ENCODE data around the gene PTGDS. TPM values are rescaled to one million over a fixed set of nuclear protein-coding genes. Genes with fewer than 3 reads are reported as not detected.

Gene PTGDS
- total RNA-seq, 1 experiment from 2014 or later: not detected

DNA sequence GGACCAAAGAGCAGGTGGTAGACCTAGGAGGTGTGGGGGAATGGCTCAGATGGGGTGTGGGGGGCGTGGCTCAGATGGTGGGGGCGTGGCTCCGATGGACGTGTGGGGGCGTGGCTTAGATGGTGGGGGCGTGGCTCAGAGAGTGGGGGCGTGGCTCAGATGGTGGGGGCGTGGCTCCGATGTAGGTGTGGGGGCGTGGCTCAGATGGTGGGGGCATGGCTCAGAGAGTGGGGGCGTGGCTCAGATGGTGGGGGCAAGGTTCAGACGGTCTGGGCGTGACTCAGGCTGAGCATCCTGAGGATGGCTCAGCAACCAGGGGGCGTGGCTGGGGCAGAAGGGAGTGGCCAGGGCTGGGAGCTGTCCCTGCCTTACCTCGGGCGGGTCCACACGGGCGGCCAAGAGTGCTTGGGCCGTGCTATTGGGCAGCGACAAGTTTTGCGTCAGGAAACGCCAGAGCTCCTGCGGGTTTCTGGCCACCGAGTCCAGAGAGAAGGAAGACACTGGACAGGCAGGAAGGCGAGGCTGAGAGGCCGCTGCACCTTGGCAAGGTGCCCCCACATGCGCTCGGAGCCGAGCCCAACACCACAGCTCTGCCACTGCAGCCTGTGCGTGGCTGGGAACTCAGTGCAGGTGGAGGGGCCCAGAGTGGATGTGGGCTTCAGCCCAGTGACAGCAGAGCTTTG lies 44.8 kb downstream of the PTGDS start:
- peak; percentile 95 for DNase-seq (ENCODE audit: low read depth)

DNA sequence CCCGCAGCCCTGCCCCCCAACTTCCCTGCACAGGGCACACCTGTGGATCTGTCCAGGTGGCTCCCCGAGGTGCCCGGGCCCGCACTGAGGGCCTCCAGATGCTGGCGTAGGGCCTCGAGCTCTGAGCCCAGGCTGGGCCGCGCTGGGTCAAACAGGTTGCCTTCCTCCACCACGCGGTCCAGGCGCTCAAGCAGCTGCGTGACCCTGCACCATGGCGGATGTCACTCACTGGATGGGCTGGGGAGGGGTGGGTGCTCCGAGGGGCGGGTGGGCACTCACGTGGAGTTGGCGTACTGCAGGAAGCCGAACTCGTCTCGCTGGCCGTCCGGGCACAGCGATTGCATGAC lies 45.3 kb downstream of the PTGDS start:
- DNase-seq (ENCODE audit: low read depth): no peak

DNA sequence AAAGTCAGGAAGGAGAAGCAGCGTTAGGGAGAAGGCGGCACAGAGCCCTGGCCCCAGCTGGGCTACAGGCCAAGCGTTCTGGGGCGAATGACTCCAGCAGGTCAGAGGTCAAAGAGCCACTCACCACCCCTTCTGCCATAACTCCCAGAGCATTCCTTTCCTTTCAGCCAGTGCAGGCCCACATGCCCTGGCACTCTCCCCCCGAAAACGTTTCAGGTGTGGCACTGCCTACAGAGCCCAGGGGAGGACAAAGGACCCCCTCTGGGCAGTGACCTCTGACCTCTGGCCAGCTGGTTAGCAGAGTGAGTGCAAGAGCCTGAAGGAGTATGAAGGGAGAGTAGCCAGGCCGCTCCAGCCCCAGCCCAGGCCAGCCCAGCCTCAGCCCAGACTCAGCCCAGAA lies 45.9 kb downstream of the PTGDS start:
- no peak for DNase-seq (ENCODE audit: low read depth)

GRCh38 chr9:137023583-137023991 lies 46.3 kb downstream of the PTGDS start:
- no peak for DNase-seq (ENCODE audit: low read depth)

GRCh38 chr9:137025517-137025966 lies 48.2 kb downstream of the PTGDS start:
- DNase-seq (ENCODE audit: low read depth): no peak

DNA sequence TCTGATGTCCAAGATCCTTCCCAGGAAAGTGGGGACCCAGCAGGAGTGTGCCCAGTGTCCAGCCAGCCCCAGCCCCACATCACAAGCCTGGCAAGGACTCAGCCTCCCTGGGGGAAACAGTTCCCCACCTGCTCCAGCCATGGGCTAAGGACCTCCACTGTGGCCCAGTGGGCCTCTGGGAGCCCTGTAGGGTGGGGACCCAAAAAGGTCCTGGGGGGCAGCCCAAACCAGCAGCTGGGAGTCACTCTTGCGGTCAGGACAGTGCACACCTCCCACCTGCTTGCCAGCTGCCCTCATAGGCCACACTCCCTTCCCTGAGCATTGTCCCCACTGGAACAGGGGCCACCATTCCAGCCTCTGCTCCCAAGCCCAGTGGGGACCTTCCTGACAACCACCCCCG lies 49.1 kb downstream of the PTGDS start:
- no peak for DNase-seq (ENCODE audit: low read depth)

- DNase-seq (ENCODE audit: low read depth): no peak
Measured at GRCh38 chr9:137026828-137027227, 49.5 kb downstream of the PTGDS start.

DNA sequence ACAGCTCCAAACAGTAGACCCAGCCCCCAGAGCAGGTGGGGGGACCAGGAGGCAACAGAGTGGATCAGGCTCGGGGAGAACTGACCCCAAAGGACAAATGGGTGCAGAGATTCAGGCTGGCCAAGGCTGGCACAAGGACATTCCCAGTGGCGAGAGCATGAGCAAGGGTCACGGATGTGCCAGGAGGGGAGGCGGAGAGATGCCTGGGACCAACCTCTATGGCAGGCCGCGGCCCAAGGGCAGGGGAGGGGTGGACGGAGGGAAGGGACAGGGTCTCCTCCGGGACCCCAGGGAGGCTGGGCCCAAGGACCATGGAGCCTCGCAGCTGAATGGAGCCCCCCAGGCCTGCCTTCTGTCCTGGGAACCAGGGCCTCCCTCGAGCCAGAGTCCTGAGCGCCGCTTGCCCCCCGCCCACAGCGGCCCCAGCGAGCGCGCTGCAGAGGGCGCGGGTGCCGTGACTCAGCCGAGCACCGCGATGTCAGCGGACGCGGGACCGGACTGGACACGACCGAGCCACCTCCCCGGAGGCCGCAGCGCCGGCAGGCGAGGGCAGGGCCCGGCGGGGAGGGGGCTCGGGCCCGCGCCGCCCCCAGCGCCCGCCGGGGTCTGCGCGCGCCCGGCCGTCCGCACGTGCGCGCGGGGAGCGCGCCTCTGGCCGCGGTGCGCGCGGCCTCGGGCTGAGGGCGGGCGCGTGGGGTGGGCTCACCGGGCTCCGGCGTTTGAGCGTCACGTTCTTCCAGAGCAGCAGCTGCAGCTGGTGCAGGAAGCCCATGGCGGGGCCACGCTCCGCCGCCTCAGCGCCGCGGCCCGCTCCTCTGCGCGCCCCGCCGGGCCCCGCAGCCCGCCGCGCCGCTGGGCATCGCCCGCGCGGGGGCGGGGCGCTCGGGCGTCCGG lies 50.3 kb downstream of the PTGDS start, which contains the start of gene ABCA2:
Gene ABCA2 (minus strand): TSS at position 869 of the 894 bp plus-strand sequence. CDS start 97 bp downstream, at position 772.
- peak; percentile 41 for DNase-seq (ENCODE audit: low read depth)

DNA sequence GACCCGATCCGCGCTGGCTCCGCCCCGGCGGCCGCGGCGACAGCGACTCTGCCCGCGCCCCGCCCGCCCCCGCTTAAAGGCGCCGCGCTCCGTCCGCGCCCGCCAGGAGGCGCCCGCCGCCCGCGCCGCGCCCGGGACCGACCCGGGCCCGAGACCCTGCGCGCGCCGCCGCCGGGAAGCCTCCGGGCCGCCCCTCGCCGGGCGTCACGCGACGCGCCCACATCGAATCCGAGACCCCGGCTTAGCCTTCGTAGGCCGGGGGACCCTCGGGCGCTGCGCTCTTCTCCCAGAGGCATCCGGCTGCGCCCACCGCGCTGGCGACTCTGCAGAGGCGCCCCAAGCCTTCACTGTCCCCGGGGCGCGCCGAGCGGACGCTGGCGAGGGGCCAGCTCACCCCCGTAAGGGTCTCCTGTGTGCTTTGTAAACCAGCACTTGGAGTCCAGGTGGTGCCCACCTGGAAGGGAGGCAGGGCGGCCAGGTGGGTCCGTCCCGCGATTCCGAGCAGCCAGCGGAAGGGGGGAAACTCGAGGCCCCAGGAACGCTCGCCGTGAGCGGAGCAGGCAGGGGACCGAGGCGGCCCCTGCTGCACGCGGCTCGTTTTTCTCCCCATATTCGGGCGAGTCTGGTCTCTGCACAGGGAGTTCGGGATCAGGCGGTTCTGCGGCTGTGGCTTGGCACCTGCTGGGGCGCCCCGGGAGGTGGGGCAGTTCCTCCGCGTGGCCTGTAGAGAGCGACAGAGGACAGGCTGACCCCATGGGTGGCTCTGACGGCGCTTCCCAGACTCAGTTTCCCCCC lies 51.2 kb downstream of the PTGDS start:
- peak; percentile 76 for DNase-seq (ENCODE audit: low read depth)

- peak; percentile 82 for DNase-seq (ENCODE audit: low read depth)
Measured at GRCh38 chr9:137029058-137029936, 52.0 kb downstream of the PTGDS start.

- DNase-seq (ENCODE audit: low read depth): no peak
Measured at GRCh38 chr9:137030006-137030405, 52.7 kb downstream of the PTGDS start.

GRCh38 chr9:137030538-137031527 lies 53.5 kb downstream of the PTGDS start:
- no peak for DNase-seq (ENCODE audit: low read depth)

Other genes with a start within 250 kb of the PTGDS start
- not detected in 2 replicates for gene LCN10, start 234.6 kb upstream of the PTGDS start, total RNA-seq (2014; rRNA removed; shearing (Covaris generic))
- gene LCN6, start 229.0 kb upstream of the PTGDS start, total RNA-seq (2014; rRNA removed; shearing (Covaris generic)): not detected in 2 replicates
- gene LCN8, start 219.3 kb upstream of the PTGDS start, total RNA-seq (2014; rRNA removed; shearing (Covaris generic)): not detected in 2 replicates
- not detected in 2 replicates for gene LCN15, start 213.0 kb upstream of the PTGDS start, total RNA-seq (2014; rRNA removed; shearing (Covaris generic))
- gene TMEM141, start 186.2 kb upstream of the PTGDS start, total RNA-seq (2014; rRNA removed; shearing (Covaris generic)): 46.9 and 61.6 TPM in 2 replicates
- 0.23 TPM in 1 of 2 replicates, not detected in the other for gene CCDC183, start 181.2 kb upstream of the PTGDS start, total RNA-seq (2014; rRNA removed; shearing (Covaris generic))
- gene RABL6, start 169.6 kb upstream of the PTGDS start, total RNA-seq (2014; rRNA removed; shearing (Covaris generic)): 64.7 and 69.4 TPM in 2 replicates
- gene AJM1, start 135.0 kb upstream of the PTGDS start, total RNA-seq (2014; rRNA removed; shearing (Covaris generic)): 0.18 and 0.74 TPM in 2 replicates
- gene PHPT1, start 128.1 kb upstream of the PTGDS start, total RNA-seq (2014; rRNA removed; shearing (Covaris generic)): 67.5 and 92.7 TPM in 2 replicates
- 2.1 and 6.1 TPM in 2 replicates for gene MAMDC4, start 125.2 kb upstream of the PTGDS start, total RNA-seq (2014; rRNA removed; shearing (Covaris generic))
- 379 and 424 TPM in 2 replicates for gene EDF1, start 111.2 kb upstream of the PTGDS start, total RNA-seq (2014; rRNA removed; shearing (Covaris generic))
- 25.4 and 34.6 TPM in 2 replicates for gene TRAF2, start 91.0 kb upstream of the PTGDS start, total RNA-seq (2014; rRNA removed; shearing (Covaris generic))
- 98.8 and 99.2 TPM in 2 replicates for gene FBXW5, start 32.8 kb upstream of the PTGDS start, total RNA-seq (2014; rRNA removed; shearing (Covaris generic))
- gene C8G, start 32.3 kb upstream of the PTGDS start, total RNA-seq (2014; rRNA removed; shearing (Covaris generic)): 1.2 TPM in 1 of 2 replicates, not detected in the other
- not detected in 2 replicates for gene LCN12, start 25.2 kb upstream of the PTGDS start, total RNA-seq (2014; rRNA removed; shearing (Covaris generic))
- not detected in 2 replicates for gene LCNL1, start 5.5 kb downstream of the PTGDS start, total RNA-seq (2014; rRNA removed; shearing (Covaris generic))
- gene PAXX, start 14.9 kb downstream of the PTGDS start, total RNA-seq (2014; rRNA removed; shearing (Covaris generic)): 60.5 and 66.9 TPM in 2 replicates
- 0.18 and 3.9 TPM in 2 replicates for gene CLIC3, start 19.1 kb downstream of the PTGDS start, total RNA-seq (2014; rRNA removed; shearing (Covaris generic))
- gene ABCA2, start 50.7 kb downstream of the PTGDS start, total RNA-seq (2014; rRNA removed; shearing (Covaris generic)): 1.2 and 2.2 TPM in 2 replicates
- gene FUT7, start 54.6 kb downstream of the PTGDS start, total RNA-seq (2014; rRNA removed; shearing (Covaris generic)): not detected in 2 replicates
- gene NPDC1, start 68.7 kb downstream of the PTGDS start, total RNA-seq (2014; rRNA removed; shearing (Covaris generic)): 15.9 and 17.4 TPM in 2 replicates
- gene ENTPD2, start 76.6 kb downstream of the PTGDS start, total RNA-seq (2014; rRNA removed; shearing (Covaris generic)): not detected in 2 replicates
- gene SAPCD2, start 93.1 kb downstream of the PTGDS start, total RNA-seq (2014; rRNA removed; shearing (Covaris generic)): 69.8 and 86.6 TPM in 2 replicates
- gene UAP1L1, start 100.0 kb downstream of the PTGDS start, total RNA-seq (2014; rRNA removed; shearing (Covaris generic)): 6.1 and 12.4 TPM in 2 replicates
- 57.5 and 61.9 TPM in 2 replicates for gene MAN1B1, start 109.5 kb downstream of the PTGDS start, total RNA-seq (2014; rRNA removed; shearing (Covaris generic))
- 23.0 and 35.4 TPM in 2 replicates for gene DPP7, start 137.2 kb downstream of the PTGDS start, total RNA-seq (2014; rRNA removed; shearing (Covaris generic))
- gene GRIN1, start 161.7 kb downstream of the PTGDS start, total RNA-seq (2014; rRNA removed; shearing (Covaris generic)): 0.06 TPM in 1 of 2 replicates, not detected in the other
- not detected in 2 replicates for gene LRRC26, start 192.5 kb downstream of the PTGDS start, total RNA-seq (2014; rRNA removed; shearing (Covaris generic))
- not detected in 2 replicates for gene TMEM210, start 194.6 kb downstream of the PTGDS start, total RNA-seq (2014; rRNA removed; shearing (Covaris generic))
- 11.3 and 23.5 TPM in 2 replicates for gene ANAPC2, start 211.1 kb downstream of the PTGDS start, total RNA-seq (2014; rRNA removed; shearing (Covaris generic))
- gene SSNA1, start 211.2 kb downstream of the PTGDS start, total RNA-seq (2014; rRNA removed; shearing (Covaris generic)): 169 and 188 TPM in 2 replicates
- gene TPRN, start 223.2 kb downstream of the PTGDS start, total RNA-seq (2014; rRNA removed; shearing (Covaris generic)): 11.7 and 12.8 TPM in 2 replicates
- 62.3 and 65.4 TPM in 2 replicates for gene TMEM203, start 228.1 kb downstream of the PTGDS start, total RNA-seq (2014; rRNA removed; shearing (Covaris generic))
- 14.3 and 15.3 TPM in 2 replicates for gene NDOR1, start 228.2 kb downstream of the PTGDS start, total RNA-seq (2014; rRNA removed; shearing (Covaris generic))
- not detected in 2 replicates for gene RNF208, start 244.7 kb downstream of the PTGDS start, total RNA-seq (2014; rRNA removed; shearing (Covaris generic))
- 0.91 TPM in 1 of 2 replicates, not detected in the other for gene CYSRT1, start 247.7 kb downstream of the PTGDS start, total RNA-seq (2014; rRNA removed; shearing (Covaris generic))
- 0.21 TPM in 1 of 2 replicates, not detected in the other for gene RNF224, start 250.0 kb downstream of the PTGDS start, total RNA-seq (2014; rRNA removed; shearing (Covaris generic))